Neural cell (in vitro differentiated cells): ENCODE data around the gene LY6G6D.

Source experiments
- EZH2 ChIP-seq: fragments of 200-600, 300-800 bp; shearing (Covaris generic), sonication (generic); IDR thresholded peaks from 2 replicates; pipeline ENCODE4 v1.6.1; 2014; ENCODE audit warnings: antibody characterized with exemption, low read length, borderline replicate concordance, mild to moderate bottlenecking; ENCODE audit not compliant: insufficient read depth, poor library complexity, severe bottlenecking
- POLR2AphosphoS5 ChIP-seq: IDR thresholded peaks from 2 replicates; pipeline ENCODE4 v1.6.1; 2012
- TAF1 ChIP-seq: IDR thresholded peaks from 2 replicates; pipeline ENCODE4 v1.6.1; 2012; ENCODE audit warnings: low read depth
- TF ChIP-seq, protein P1 (sequence below): fragments of 450-650 bp; IDR thresholded peaks from 2 replicates; pipeline ENCODE4 v1.5.1; 2014; ENCODE audit warnings: antibody characterized with exemption, mild to moderate bottlenecking, moderate library complexity; ENCODE audit not compliant: poor library complexity, severe bottlenecking

DNA sequence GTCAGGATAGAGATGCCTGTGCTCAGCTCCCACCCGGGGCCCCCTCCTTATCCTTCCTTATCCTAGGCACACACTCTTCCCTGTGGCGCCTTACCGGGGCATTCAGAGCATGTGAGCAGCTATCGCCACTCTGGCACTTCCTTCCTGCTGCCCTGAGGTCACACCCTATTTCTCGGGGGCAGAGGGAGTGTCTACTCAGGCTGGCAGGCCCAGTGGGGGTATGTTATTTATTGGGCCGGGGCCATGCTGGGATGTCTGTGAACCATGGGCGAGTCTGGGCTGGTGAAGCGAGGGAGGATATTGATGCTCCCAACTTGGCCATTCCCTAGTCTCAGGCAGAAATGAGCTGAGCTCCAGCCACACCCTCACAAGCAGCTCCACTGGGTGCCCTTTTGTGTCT, 3.9 kb upstream of the LY6G6D start:
- no peak for TF ChIP-seq POLR2AphosphoS5
- TF ChIP-seq, protein P1, sequence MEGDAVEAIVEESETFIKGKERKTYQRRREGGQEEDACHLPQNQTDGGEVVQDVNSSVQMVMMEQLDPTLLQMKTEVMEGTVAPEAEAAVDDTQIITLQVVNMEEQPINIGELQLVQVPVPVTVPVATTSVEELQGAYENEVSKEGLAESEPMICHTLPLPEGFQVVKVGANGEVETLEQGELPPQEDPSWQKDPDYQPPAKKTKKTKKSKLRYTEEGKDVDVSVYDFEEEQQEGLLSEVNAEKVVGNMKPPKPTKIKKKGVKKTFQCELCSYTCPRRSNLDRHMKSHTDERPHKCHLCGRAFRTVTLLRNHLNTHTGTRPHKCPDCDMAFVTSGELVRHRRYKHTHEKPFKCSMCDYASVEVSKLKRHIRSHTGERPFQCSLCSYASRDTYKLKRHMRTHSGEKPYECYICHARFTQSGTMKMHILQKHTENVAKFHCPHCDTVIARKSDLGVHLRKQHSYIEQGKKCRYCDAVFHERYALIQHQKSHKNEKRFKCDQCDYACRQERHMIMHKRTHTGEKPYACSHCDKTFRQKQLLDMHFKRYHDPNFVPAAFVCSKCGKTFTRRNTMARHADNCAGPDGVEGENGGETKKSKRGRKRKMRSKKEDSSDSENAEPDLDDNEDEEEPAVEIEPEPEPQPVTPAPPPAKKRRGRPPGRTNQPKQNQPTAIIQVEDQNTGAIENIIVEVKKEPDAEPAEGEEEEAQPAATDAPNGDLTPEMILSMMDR = no peak
- no peak for TF ChIP-seq TAF1
- no peak for TF ChIP-seq EZH2
